HepG2 (cell line): ENCODE measurements around the gene SELENOI. TPM values are rescaled to one million over a fixed set of nuclear protein-coding genes. Genes with fewer than 3 reads are reported as not detected.

Source experiments
- ATAC-seq: fragments of 200-7000 bp; cut with Tn5 transposase; 3 replicates; pipeline ENCODE4 v1.9.1; 2020; ENCODE audit warnings: mild to moderate bottlenecking, moderate library complexity
- BruUV-seq: library from RNA; stranded (reverse); fragments of 400-500 nt; replicated peaks from 2 replicates; lab custom pipeline; 2021; lab: Mats Ljungman, UMichigan
- CTCF ChIA-PET: fragments of 300-600 bp; formaldehyde crosslinking; extraction: SDS; loops from one replicate; lab custom pipeline; 2021; ENCODE audit warnings: low total read pairs, inconsistent platforms, low intra/inter-chr PET ratio; lab: Yijun Ruan, JAX
- POLR2A ChIA-PET: fragments of 350-600 bp; sonication (Branson Sonifier 250); formaldehyde crosslinking; loops from one replicate; lab custom pipeline; 2020; ENCODE audit warnings: antibody characterized with exemption, inconsistent platforms; lab: Yijun Ruan, JAX
- DNase-seq: peaks from one replicate; pipeline ENCODE4 v3.0.0-alpha.2; 2015; ENCODE audit warnings: low spot score
- FAIRE-seq: peaks from 3 replicates; lab custom pipeline; 2011; peaks lifted over from hg19 to GRCh38; lab: Jason Lieb, UNC
- H2AFZ ChIP-seq: one replicate; pipeline ENCODE4 v1.6.1; 2011; ENCODE audit warnings: low read length, inconsistent platforms
- H3K27ac ChIP-seq: fragments of 300-600 bp; 3 replicates; pipeline ENCODE4 v1.8.0; 2011; ENCODE audit warnings: mixed run types, mild to moderate bottlenecking, mixed read lengths, low read length, inconsistent platforms; ENCODE audit not compliant: insufficient read depth; ENCODE audit errors: extremely low read length
- H3K27me3 ChIP-seq, 2 experiments: fragments of 200-600 bp in 1 of 2; 2 replicates in 1 of 2; 3 replicates in 1 of 2; pipeline versions ENCODE4 v1.6.0 to v1.8.0; 2011; ENCODE audit warnings: low read length in 2 of 2, mild to moderate bottlenecking in 2 of 2, moderate library complexity in 2 of 2, inconsistent platforms in 1 of 2; ENCODE audit not compliant: insufficient read depth in 2 of 2, control insufficient read depth in 1 of 2
- H3K36me3 ChIP-seq, 2 experiments: fragments of 200-600 bp in 1 of 2; replicated peaks in 1 of 2; 2 replicates in 1 of 2; 3 replicates in 1 of 2; pipeline versions ENCODE4 v1.5.1 to v1.8.0; 2011; ENCODE audit warnings: low read length in 2 of 2, inconsistent platforms in 1 of 2; ENCODE audit not compliant: insufficient read depth in 2 of 2, control insufficient read depth in 1 of 2
- H3K4me1 ChIP-seq: 2 replicates; pipeline ENCODE4 v1.5.1; 2012; ENCODE audit warnings: low read length, inconsistent platforms; ENCODE audit not compliant: insufficient read depth
- H3K4me2 ChIP-seq: 2 replicates; pipeline ENCODE4 v1.6.0; 2011; ENCODE audit warnings: low read depth, low read length, inconsistent platforms
- H3K4me3 ChIP-seq, 3 experiments: fragments of 200-600 bp in 1 of 3; sonication (generic), shearing (Covaris generic) in 1 of 3; replicated peaks in 1 of 3; 2 replicates each; pipeline ENCODE4 v1.5.1; 2011 to 2016; ENCODE audit warnings: low read length in 3 of 3, inconsistent platforms in 2 of 3, low read depth in 2 of 3, mild to moderate bottlenecking in 2 of 3, control low read depth in 1 of 3, mixed read lengths in 1 of 3; ENCODE audit not compliant: insufficient read depth in 1 of 3
- H3K79me2 ChIP-seq: one replicate; pipeline ENCODE4 v1.6.1; 2011; ENCODE audit warnings: low read length, inconsistent platforms; ENCODE audit not compliant: insufficient read depth
- H3K9ac ChIP-seq: 2 replicates; pipeline ENCODE4 v1.6.0; 2011; ENCODE audit warnings: mild to moderate bottlenecking, low read depth, low read length, inconsistent platforms; ENCODE audit not compliant: insufficient read depth
- H3K9me3 ChIP-seq: 2 replicates; pipeline ENCODE4 v1.5.1; 2012; ENCODE audit warnings: mild to moderate bottlenecking, low read length
- H4K20me1 ChIP-seq: 2 replicates; pipeline ENCODE4 v1.6.0; 2011; ENCODE audit warnings: inconsistent platforms, mild to moderate bottlenecking, low read length, moderate library complexity; ENCODE audit not compliant: insufficient read depth
- CENPBD1 ChIP-seq: sonication (generic); formaldehyde crosslinking; IDR thresholded peaks from 2 replicates; pipeline ENCODE4 v1.8.0; 2022; ENCODE audit warnings: missing genetic modification reagents, low read depth, mild to moderate bottlenecking, borderline replicate concordance
- MLXIP ChIP-seq: sonication (generic); formaldehyde crosslinking; IDR thresholded peaks from 2 replicates; pipeline ENCODE4 v1.9.0; 2021; ENCODE audit warnings: missing genetic modification reagents, borderline replicate concordance
- MTF1 ChIP-seq: sonication (generic); formaldehyde crosslinking; IDR thresholded peaks from 2 replicates; pipeline ENCODE4 v1.5.0; 2020; ENCODE audit warnings: missing genetic modification reagents
- MTF2 ChIP-seq: sonication (generic); formaldehyde crosslinking; IDR thresholded peaks from 2 replicates; pipeline ENCODE4 v1.5.0; 2020; ENCODE audit warnings: missing genetic modification reagents, borderline replicate concordance
- NFE2L1 ChIP-seq: sonication (generic); formaldehyde crosslinking; IDR thresholded peaks from 2 replicates; pipeline ENCODE4 v1.4.0; 2020; ENCODE audit warnings: missing genetic modification reagents, mild to moderate bottlenecking, borderline replicate concordance
- NR3C1 ChIP-seq: sonication (generic); formaldehyde crosslinking; IDR thresholded peaks from 2 replicates; pipeline ENCODE4 v1.4.0; 2020; ENCODE audit warnings: missing genetic modification reagents
- SATB2 ChIP-seq: sonication (generic); formaldehyde crosslinking; IDR thresholded peaks from 2 replicates; pipeline ENCODE4 v1.5.0; 2020; ENCODE audit warnings: missing genetic modification reagents
- TEAD2 ChIP-seq: sonication (generic); formaldehyde crosslinking; IDR thresholded peaks from 2 replicates; pipeline ENCODE4 v1.9.0; 2021; ENCODE audit warnings: missing genetic modification reagents
- ZC3H4 ChIP-seq: sonication (generic); formaldehyde crosslinking; IDR thresholded peaks from 2 replicates; pipeline ENCODE4 v1.4.0; 2020; ENCODE audit warnings: missing genetic modification reagents, borderline replicate concordance
- ZNF275 ChIP-seq: sonication (generic); formaldehyde crosslinking; IDR thresholded peaks from 2 replicates; pipeline ENCODE4 v1.8.0; 2022; ENCODE audit warnings: missing genetic modification reagents, mild to moderate bottlenecking, inconsistent platforms, borderline replicate concordance
- ZNF451 ChIP-seq: sonication (generic); formaldehyde crosslinking; IDR thresholded peaks from 2 replicates; pipeline ENCODE4 v1.5.0; 2020; ENCODE audit warnings: mild to moderate bottlenecking, missing genetic modification reagents
- ZNF629 ChIP-seq: sonication (generic); formaldehyde crosslinking; conservative IDR thresholded peaks from 2 replicates; pipeline ENCODE4 v1.5.0; 2020; ENCODE audit warnings: missing genetic modification reagents
- ZNF691 ChIP-seq: sonication (generic); formaldehyde crosslinking; IDR thresholded peaks from 2 replicates; pipeline ENCODE4 v1.4.0; 2020; ENCODE audit warnings: missing genetic modification reagents, low read depth, mild to moderate bottlenecking, borderline replicate concordance
- WGBS: methylation state at CpG from one replicate; pipeline ENCODE4 v1.1.6; 2017; ENCODE audit warnings: low lambda C conversion rate; 5-methylcytosine and 5-hydroxymethylcytosine counted together
- in situ Hi-C: cut with HindIII; loops from 2 replicates; pipeline ENCODE4 v1.10.0; 2017; ENCODE audit warnings: low pct_unique_long_range_greater_than_20kb; ENCODE audit not compliant: extremely low pct_ligation_motif_present
- intact Hi-C: fragments of 100-400 bp; cut with micrococcal nuclease; formaldehyde crosslinking; loops from one replicate; pipeline ENCODE4 v1.10.0; 2022; ENCODE audit not compliant: unreplicated experiment
- polyA plus RNA-seq, 8 experiments: library from polyadenylated mRNA; depleted of rRNA in 3 of 8; stranded (reverse) in 7 of 8; unstranded in 1 of 8; fragments of >200 nt; fragmentation: Illumina TruSeq in 4 of 8; extraction: Trizol in 4 of 8; gene quantifications; 2 replicates each; pipeline versions ENCODE4 v1.2.1 to v1.2.3, GENCODE V29; 2011 to 2016; ENCODE audit warnings: low read depth in 4 of 8, missing spikeins in 1 of 8, mixed read lengths in 1 of 8; ENCODE audit not compliant: insufficient read depth in 1 of 8
- total RNA-seq, 5 experiments: library from RNA; depleted of rRNA; stranded (reverse); fragments of >200 nt; fragmentation: Illumina TruSeq; extraction: Trizol; gene quantifications; 2 replicates each; pipeline ENCODE4 v1.2.3, GENCODE V29; 2016; ENCODE audit warnings: low read depth in 1 of 5

SELENOI gene
- total and polyA plus RNA-seq, 2 of the 13 experiments (the other 11 are each of a cell fraction or from before 2014, with no cell fraction given) = 27.7 to 60.3 TPM

GRCh38 chr2:26384597-26384996, 38.7 kb downstream of the SELENOI start:
- CTCF ChIA-PET = no interaction called here
- in situ Hi-C loops (no loop called here), intact Hi-C loops (no loop called here)
- no peak for FAIRE-seq
- TF ChIP-seq ZNF629 (CRISPR knock-in tag) (peak; percentile 76), SATB2 (no peak)
- DNase-seq = no peak
- no peak overlapping the region for H3K4me3 ChIP-seq
- POLR2A ChIA-PET = no interaction called here
- no peaks in the 10 kb centered on the region for H3K9me3 ChIP-seq
- peaks cover 13 to 75% of the 10 kb centered on the region in 2 experiments for H3K36me3 ChIP-seq
- H3K9ac ChIP-seq = no peak overlapping the region
- no TSS peak for BruUV-seq
- no peaks in the 10 kb centered on the region for H4K20me1 ChIP-seq
- no peaks in the 10 kb centered on the region for H3K79me2 ChIP-seq
- no peaks in the 10 kb centered on the region for H3K27me3 ChIP-seq
- no peak overlapping the region for H3K4me2 ChIP-seq
- H3K27ac ChIP-seq = no peak overlapping the region
- no peak overlapping the region for H2AFZ ChIP-seq
- no peaks in the 10 kb centered on the region for H3K4me1 ChIP-seq
- no peak for ATAC-seq

GRCh38 chr2:26387189-26387588, 41.2 kb downstream of the SELENOI start:
- DNase-seq = no peak
- no peak overlapping the region for H3K27ac ChIP-seq
- peaks cover 17 to 79% of the 10 kb centered on the region in 2 experiments for H3K36me3 ChIP-seq
- H3K27me3 ChIP-seq = no peaks in the 10 kb centered on the region
- no peaks in the 10 kb centered on the region for H3K9me3 ChIP-seq
- H2AFZ ChIP-seq = no peak overlapping the region
- H3K4me3 ChIP-seq = no peak overlapping the region
- BruUV-seq = no TSS peak
- H3K4me1 ChIP-seq = no peaks in the 10 kb centered on the region
- H3K79me2 ChIP-seq = no peaks in the 10 kb centered on the region
- 97% methylated on average over 4 of the region's 4 CpGs for WGBS
- H3K9ac ChIP-seq = no peak overlapping the region
- ChIA-PET POLR2A (no interaction called here), CTCF (no interaction called here)
- no peak for FAIRE-seq
- intact Hi-C loops (no loop called here), in situ Hi-C loops (no loop called here)
- ATAC-seq = no peak
- H3K4me2 ChIP-seq = no peak overlapping the region
- no peaks in the 10 kb centered on the region for H4K20me1 ChIP-seq
- TF ChIP-seq ZNF275 (CRISPR knock-in tag) (no peak), NR3C1 (CRISPR knock-in tag) (no peak), MLXIP (CRISPR knock-in tag) (no peak), MTF1 (CRISPR knock-in tag) (no peak), ZC3H4 (no peak), NFE2L1 (no peak), ZNF451 (CRISPR knock-in tag) (no peak), ZNF691 (CRISPR knock-in tag) (no peak), TEAD2 (CRISPR knock-in tag) (no peak), CENPBD1 (no peak), MTF2 (CRISPR knock-in tag) (no peak)
